HG03025 (cell line): ENCODE measurements around the gene ADAM33.

Source experiments
- ATAC-seq: cut with Tn5 transposase; IDR thresholded peaks from one replicate; pipeline ENCODE4 v1.9.1; 2021; ENCODE audit warnings: mild to moderate bottlenecking, moderate library complexity; ENCODE audit not compliant: unreplicated experiment, low FRiP score

The ADAM33 gene

GRCh38 chr20:3651204-3651962 is 30.4 kb downstream of the ADAM33 start:
- no peak for ATAC-seq

GRCh38 chr20:3648951-3649350 is 32.9 kb downstream of the ADAM33 start:
- ATAC-seq = no peak

- ATAC-seq = no peak
These were observed 34.3 kb downstream of the ADAM33 start for GRCh38 chr20:3647473-3647872.

- no peak for ATAC-seq
These were observed 35.2 kb downstream of the ADAM33 start for GRCh38 chr20:3646651-3647050.

- ATAC-seq = no peak
These were observed 35.8 kb downstream of the ADAM33 start for GRCh38 chr20:3646067-3646440.

GRCh38 chr20:3645309-3646066 is 36.3 kb downstream of the ADAM33 start:
- ATAC-seq = no peak

GRCh38 chr20:3640259-3640658 is 41.6 kb downstream of the ADAM33 start:
- no peak for ATAC-seq

- ATAC-seq = no peak
These were observed 46.5 kb downstream of the ADAM33 start for GRCh38 chr20:3635346-3635745.

GRCh38 chr20:3633913-3634478 is 47.8 kb downstream of the ADAM33 start:
- ATAC-seq = no peak

GRCh38 chr20:3632311-3633004 is 49.4 kb downstream of the ADAM33 start:
- no peak for ATAC-seq

- no peak for ATAC-seq
These were observed 50.3 kb downstream of the ADAM33 start for GRCh38 chr20:3631534-3631933.

GRCh38 chr20:3630429-3630828 is 51.4 kb downstream of the ADAM33 start:
- ATAC-seq = no peak

- no peak for ATAC-seq
These were observed 51.9 kb downstream of the ADAM33 start for GRCh38 chr20:3629893-3630292.

- no peak for ATAC-seq
These were observed 53.1 kb downstream of the ADAM33 start for GRCh38 chr20:3628502-3629314.

GRCh38 chr20:3627476-3627875 is 54.3 kb downstream of the ADAM33 start:
- no peak for ATAC-seq

GRCh38 chr20:3622406-3622805 is 59.4 kb downstream of the ADAM33 start:
- no peak for ATAC-seq

GRCh38 chr20:3621111-3621510 is 60.7 kb downstream of the ADAM33 start:
- ATAC-seq = no peak
